Sigmoid colon (tissue), 7 donors: ENCODE data around the gene TOMM7. TPM values are rescaled to one million over a fixed set of nuclear protein-coding genes. Genes with fewer than 3 reads are reported as not detected.

Experiments used
- DNase-seq: peaks from one replicate; pipeline ENCODE4 v3.0.0-alpha.2; 2019
- H3K27ac ChIP-seq, 4 donors: fragments of 200-600 bp; sonication (generic); one replicate each; pipeline ENCODE4 v1.5.1; 2016 to 2019; ENCODE audit warnings: mild to moderate bottlenecking in 1 of 4
- H3K27me3 ChIP-seq, 3 donors: fragments of 200-600 bp; sonication (generic); one replicate each; pipeline ENCODE4 v1.5.1; 2019; ENCODE audit warnings: mild to moderate bottlenecking in 1 of 3
- H3K36me3 ChIP-seq, 4 donors: fragments of 200-600 bp; sonication (generic); one replicate each; pipeline ENCODE4 v1.5.1; 2016 to 2019
- H3K4me1 ChIP-seq, 4 donors: fragments of 200-600 bp; sonication (generic); one replicate each; pipeline ENCODE4 v1.5.1; 2017 to 2019
- H3K4me3 ChIP-seq, 4 donors: fragments of 200-600 bp; sonication (generic); one replicate each; pipeline ENCODE4 v1.5.1; 2017 to 2019; ENCODE audit warnings: mild to moderate bottlenecking in 2 of 4, moderate library complexity in 1 of 4
- H3K9me3 ChIP-seq, 4 donors: fragments of 200-600 bp in 3 of 4; sonication (generic) in 3 of 4; one replicate each; pipeline versions ENCODE4 v1.5.1 to v1.6.1; 2013 to 2019
- EP300 ChIP-seq, 4 donors: sonication (generic); formaldehyde crosslinking; IDR thresholded peaks; one replicate each; pipeline ENCODE4 v1.6.1; 2017; ENCODE audit warnings: antibody characterized with exemption in 4 of 4
- POLR2A ChIP-seq, 2 donors: fragments of 450-650 bp; IDR thresholded peaks; one replicate each; pipeline ENCODE4 v1.6.1; 2016; ENCODE audit warnings: antibody characterized with exemption in 2 of 2, mild to moderate bottlenecking in 2 of 2, moderate library complexity in 2 of 2
- POLR2AphosphoS5 ChIP-seq, 4 donors: sonication (generic); formaldehyde crosslinking; IDR thresholded peaks; one replicate each; pipeline ENCODE4 v1.6.1; 2017; ENCODE audit warnings: antibody characterized with exemption in 4 of 4
- WGBS, 2 donors: extraction: QIAGEN DNeasy Blood & Tissue Kit; methylation state at CpG; one replicate each; pipeline ENCODE4 v1.1.7; 2013; 5-methylcytosine and 5-hydroxymethylcytosine counted together
- intact Hi-C: fragments of 100-400 bp; cut with DNase I; formaldehyde crosslinking; loops from one replicate; pipeline ENCODE4 v1.15.1; 2023
- polyA plus RNA-seq, 3 donors: library from polyadenylated mRNA; stranded (reverse); fragments of 200-250 nt; gene quantifications; one replicate each; pipeline ENCODE4 v1.2.3, GENCODE V29; 2013
- total RNA-seq, 4 donors: library from RNA; depleted of rRNA; stranded (reverse); fragments of >200 nt; gene quantifications; one replicate each; pipeline ENCODE4 v1.1.0, GENCODE V29; 2016
- TF ChIP-seq, protein P1 (sequence below), 4 experiments: fragments of 450-650 bp in 3 of 4; fragments of 200-600 bp in 1 of 4; IDR thresholded peaks; one replicate each; pipeline ENCODE4 v1.5.1; 2016 to 2019; ENCODE audit warnings: antibody characterized with exemption in 4 of 4, mild to moderate bottlenecking in 3 of 4, moderate library complexity in 2 of 4
- donor health status: healthy with polysubstance abuse.
- donor health status: Bipolar disorder and iron deficiency.
- donor health status: healthy.

The TOMM7 gene
- total RNA-seq (100 to 1,000 TPM; 148 to 341 (median 277) TPM), polyA plus RNA-seq (100 to 1,000 TPM; 324 to 625 (median 452) TPM)

DNA sequence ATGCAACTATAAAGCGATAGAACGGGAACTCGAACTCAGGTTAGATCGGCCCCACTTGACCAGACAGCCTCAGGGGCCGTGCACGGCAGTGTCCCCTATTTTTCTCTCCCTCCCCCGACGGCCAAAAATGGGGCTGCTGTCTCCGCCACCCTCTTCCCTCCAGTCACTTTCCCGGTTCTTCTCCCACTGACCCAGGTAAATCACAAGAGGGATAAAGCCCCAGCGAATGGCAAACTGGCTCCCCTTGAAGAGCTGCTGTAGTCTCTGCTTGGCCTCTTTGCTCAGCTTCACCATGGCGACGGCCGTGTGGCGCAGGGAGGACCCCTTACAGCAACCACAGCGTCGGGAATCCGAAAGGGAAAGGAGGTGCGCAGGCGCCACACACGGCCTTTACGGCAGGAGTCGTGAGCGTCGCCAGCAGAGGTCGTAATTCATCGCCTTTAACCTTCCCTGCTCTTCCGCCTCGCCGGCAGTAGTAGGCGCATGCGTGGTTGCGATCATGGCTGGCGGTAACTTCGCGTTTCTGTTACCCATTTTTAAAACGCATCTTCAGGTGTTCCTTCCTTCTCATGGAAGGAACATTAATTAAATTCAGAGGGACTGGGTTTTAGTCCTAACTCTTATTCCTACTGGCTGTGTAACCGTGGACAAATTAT, at the start of gene TOMM7:
TOMM7 (minus strand) TSS at position 364 of the 656 bp plus-strand sequence; CDS start at position 294, 70 bp downstream.
- TF ChIP-seq, protein P1, sequence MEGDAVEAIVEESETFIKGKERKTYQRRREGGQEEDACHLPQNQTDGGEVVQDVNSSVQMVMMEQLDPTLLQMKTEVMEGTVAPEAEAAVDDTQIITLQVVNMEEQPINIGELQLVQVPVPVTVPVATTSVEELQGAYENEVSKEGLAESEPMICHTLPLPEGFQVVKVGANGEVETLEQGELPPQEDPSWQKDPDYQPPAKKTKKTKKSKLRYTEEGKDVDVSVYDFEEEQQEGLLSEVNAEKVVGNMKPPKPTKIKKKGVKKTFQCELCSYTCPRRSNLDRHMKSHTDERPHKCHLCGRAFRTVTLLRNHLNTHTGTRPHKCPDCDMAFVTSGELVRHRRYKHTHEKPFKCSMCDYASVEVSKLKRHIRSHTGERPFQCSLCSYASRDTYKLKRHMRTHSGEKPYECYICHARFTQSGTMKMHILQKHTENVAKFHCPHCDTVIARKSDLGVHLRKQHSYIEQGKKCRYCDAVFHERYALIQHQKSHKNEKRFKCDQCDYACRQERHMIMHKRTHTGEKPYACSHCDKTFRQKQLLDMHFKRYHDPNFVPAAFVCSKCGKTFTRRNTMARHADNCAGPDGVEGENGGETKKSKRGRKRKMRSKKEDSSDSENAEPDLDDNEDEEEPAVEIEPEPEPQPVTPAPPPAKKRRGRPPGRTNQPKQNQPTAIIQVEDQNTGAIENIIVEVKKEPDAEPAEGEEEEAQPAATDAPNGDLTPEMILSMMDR (IDR thresholded peaks at IDR 0.05) = peak in 3 of 4 experiments; percentile 12 to 44 (median 28)
- TF ChIP-seq POLR2A (IDR thresholded peaks at IDR 0.05) (peak; percentile 43 to 83), EP300 (IDR thresholded peaks at IDR 0.05) (no peak), POLR2AphosphoS5 (IDR thresholded peaks at IDR 0.05) (peak; percentile 90 to 95 (median 92))
- peak within 1 kb of the TSS; percentile 67 to 87 (median 78) for H3K4me3 ChIP-seq
- no peaks in the 10 kb centered on the region for H3K27me3 ChIP-seq
- H3K4me1 ChIP-seq = peaks cover 0 to 37% (median 26%) of the 10 kb centered on the region in 4 donors
- peaks cover 0 to 4% (median 2%) of the 10 kb centered on the region in 4 donors for H3K36me3 ChIP-seq
- DNase-seq = peak; percentile 96
- intact Hi-C loops = loop anchor here (1.0 to 2.0 kb wide), 4 partner anchors 31 to 282 kb away; partner anchors contain the start of genes HYCC1 and KLHL7
- H3K27ac ChIP-seq = peak within 1 kb of the TSS; percentile 81 to 86 (median 84)
- WGBS, 2 donors = 0% methylated on average over 38 of the region's 38 CpGs
- no peaks in the 10 kb centered on the region for H3K9me3 ChIP-seq

DNA sequence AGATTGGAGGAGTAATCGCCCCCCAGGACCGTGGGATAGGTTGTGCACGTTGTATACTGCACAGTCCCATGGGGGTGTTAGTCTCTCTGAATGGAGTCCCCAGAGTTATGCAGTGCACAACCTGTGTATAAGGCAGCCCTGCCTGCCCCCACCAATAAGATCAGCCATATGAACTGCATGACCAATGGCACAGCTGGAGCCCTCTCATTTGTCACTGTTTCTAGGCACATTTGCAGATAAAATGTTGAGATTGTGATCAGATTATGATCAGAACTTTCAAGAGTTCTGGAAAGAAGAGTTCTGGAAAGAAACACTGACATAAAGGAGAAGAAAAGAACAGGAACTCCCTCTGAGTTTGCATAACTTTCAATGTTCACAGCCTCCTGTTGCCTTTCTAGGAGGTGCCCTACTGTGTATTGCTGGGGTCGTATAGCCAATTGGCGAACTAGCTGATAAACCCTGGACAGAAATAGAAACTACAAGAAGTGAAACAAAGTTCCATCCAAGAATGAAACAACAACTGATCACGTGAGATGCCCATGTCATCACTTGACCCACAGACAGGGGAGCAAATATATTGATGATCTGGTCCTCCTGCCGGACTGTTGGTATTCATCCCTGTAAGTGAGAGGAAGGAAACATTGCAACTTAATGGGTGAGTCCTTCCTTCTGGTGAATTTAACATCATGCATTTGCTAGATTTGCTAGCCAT, 49.6 kb upstream of the TOMM7 start:
- intact Hi-C loops = no loop called here
- no peaks in the 10 kb centered on the region for H3K9me3 ChIP-seq
- no peak overlapping the region for H3K27ac ChIP-seq
- no peak for TF ChIP-seq POLR2A (IDR thresholded peaks at IDR 0.05)
- TF ChIP-seq, protein P1 (IDR thresholded peaks at IDR 0.05) = no peak
- no peak for TF ChIP-seq EP300 (IDR thresholded peaks at IDR 0.05)
- no peak for TF ChIP-seq POLR2AphosphoS5 (IDR thresholded peaks at IDR 0.05)
- H3K4me1 ChIP-seq = peaks cover 0 to 7% (median 0%) of the 10 kb centered on the region in 4 donors
- no peaks in the 10 kb centered on the region for H3K27me3 ChIP-seq
- H3K36me3 ChIP-seq = no peaks in the 10 kb centered on the region
- H3K4me3 ChIP-seq = no peak overlapping the region
- WGBS, 2 donors = 67% methylated on average over 7 of the region's 7 CpGs
- DNase-seq = no peak

DNA sequence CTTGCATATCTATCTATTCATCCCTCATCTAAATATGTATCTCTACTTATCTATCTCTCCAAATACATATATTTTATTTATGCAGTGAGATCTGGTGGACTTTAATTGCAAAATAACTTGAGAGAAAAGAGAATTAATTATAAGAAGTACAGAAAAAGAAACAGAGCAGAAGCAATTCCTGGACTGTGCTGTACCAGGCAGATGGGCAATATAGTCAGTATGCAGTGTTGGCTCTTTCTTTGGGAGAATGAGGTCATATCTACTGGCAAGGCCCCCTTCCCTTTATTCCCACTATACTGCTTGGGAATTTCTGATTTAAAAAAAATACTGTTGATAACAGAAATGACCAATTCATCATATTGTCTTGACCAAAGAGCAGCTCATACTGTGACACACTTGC, 49.0 kb upstream of the TOMM7 start:
- intact Hi-C loops = no loop called here
- DNase-seq = no peak
- Histone ChIP-seq H3K36me3 (no peaks in the 10 kb centered on the region), H3K9me3 (no peaks in the 10 kb centered on the region), H3K27me3 (no peaks in the 10 kb centered on the region), H3K4me1 (peaks cover 0 to 9% (median 0%) of the 10 kb centered on the region in 4 donors), H3K4me3 (no peak overlapping the region), H3K27ac (no peak overlapping the region)
- TF ChIP-seq EP300 (IDR thresholded peaks at IDR 0.05) (no peak), POLR2AphosphoS5 (IDR thresholded peaks at IDR 0.05) (no peak), POLR2A (IDR thresholded peaks at IDR 0.05) (no peak)
- TF ChIP-seq, protein P1 (IDR thresholded peaks at IDR 0.05) = no peak

DNA sequence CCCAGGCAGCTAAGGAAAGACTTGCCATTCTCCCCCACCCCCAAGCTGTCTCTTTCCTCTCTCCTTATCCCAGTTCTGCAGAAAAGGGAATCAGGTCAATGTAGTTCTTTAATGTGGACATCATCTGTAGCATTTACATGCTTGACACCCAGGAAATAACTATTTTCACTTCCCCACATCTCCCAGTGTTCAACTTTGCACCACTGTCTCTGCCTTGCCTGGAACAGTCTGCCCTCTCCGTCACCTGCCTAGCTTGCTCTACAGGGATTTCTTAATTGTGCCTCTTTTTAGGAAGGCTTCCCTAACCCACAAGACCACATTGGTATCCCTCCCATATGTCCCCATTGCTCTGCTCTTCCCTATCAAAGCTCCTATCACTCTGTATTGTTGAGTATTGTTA, 45.9 kb upstream of the TOMM7 start:
- intact Hi-C loops = no loop called here
- TF ChIP-seq EP300 (IDR thresholded peaks at IDR 0.05) (no peak), POLR2A (IDR thresholded peaks at IDR 0.05) (no peak), POLR2AphosphoS5 (IDR thresholded peaks at IDR 0.05) (no peak)
- TF ChIP-seq, protein P1 (IDR thresholded peaks at IDR 0.05) = no peak
- no peaks in the 10 kb centered on the region for H3K36me3 ChIP-seq
- WGBS, 2 donors = 84 to 90% methylated on average over 1 of the region's 1 CpG
- no peak overlapping the region for H3K4me3 ChIP-seq
- H3K27ac ChIP-seq = peak overlapping the region in 1 of 4 donors; percentile 59
- peaks cover 0 to 9% (median 0%) of the 10 kb centered on the region in 4 donors for H3K4me1 ChIP-seq
- DNase-seq = no peak
- no peaks in the 10 kb centered on the region for H3K27me3 ChIP-seq
- no peaks in the 10 kb centered on the region for H3K9me3 ChIP-seq
